ENCODE results near the gene FAAP100. TPM values are rescaled to one million over a fixed set of nuclear protein-coding genes. Genes with fewer than 3 reads are reported as not detected.
"Not testable (repeated sequence)": the region's sequence is repeated elsewhere in the genome, so short reads cannot be mapped to it uniquely, and the experiment has no call there.

The FAAP100 gene, protein sequence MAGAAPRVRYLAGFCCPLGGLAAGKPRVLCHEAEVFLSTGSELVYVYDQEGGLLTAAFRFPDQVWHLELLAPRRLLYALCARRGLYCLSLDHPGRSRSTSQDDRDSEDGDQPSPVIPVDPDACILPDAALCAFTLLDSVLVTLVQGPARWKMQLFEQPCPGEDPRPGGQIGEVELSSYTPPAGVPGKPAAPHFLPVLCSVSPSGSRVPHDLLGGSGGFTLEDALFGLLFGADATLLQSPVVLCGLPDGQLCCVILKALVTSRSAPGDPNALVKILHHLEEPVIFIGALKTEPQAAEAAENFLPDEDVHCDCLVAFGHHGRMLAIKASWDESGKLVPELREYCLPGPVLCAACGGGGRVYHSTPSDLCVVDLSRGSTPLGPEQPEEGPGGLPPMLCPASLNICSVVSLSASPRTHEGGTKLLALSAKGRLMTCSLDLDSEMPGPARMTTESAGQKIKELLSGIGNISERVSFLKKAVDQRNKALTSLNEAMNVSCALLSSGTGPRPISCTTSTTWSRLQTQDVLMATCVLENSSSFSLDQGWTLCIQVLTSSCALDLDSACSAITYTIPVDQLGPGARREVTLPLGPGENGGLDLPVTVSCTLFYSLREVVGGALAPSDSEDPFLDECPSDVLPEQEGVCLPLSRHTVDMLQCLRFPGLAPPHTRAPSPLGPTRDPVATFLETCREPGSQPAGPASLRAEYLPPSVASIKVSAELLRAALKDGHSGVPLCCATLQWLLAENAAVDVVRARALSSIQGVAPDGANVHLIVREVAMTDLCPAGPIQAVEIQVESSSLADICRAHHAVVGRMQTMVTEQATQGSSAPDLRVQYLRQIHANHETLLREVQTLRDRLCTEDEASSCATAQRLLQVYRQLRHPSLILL
- 10 to 100 TPM; 30.8 to 42.1 TPM for total RNA-seq

DNA sequence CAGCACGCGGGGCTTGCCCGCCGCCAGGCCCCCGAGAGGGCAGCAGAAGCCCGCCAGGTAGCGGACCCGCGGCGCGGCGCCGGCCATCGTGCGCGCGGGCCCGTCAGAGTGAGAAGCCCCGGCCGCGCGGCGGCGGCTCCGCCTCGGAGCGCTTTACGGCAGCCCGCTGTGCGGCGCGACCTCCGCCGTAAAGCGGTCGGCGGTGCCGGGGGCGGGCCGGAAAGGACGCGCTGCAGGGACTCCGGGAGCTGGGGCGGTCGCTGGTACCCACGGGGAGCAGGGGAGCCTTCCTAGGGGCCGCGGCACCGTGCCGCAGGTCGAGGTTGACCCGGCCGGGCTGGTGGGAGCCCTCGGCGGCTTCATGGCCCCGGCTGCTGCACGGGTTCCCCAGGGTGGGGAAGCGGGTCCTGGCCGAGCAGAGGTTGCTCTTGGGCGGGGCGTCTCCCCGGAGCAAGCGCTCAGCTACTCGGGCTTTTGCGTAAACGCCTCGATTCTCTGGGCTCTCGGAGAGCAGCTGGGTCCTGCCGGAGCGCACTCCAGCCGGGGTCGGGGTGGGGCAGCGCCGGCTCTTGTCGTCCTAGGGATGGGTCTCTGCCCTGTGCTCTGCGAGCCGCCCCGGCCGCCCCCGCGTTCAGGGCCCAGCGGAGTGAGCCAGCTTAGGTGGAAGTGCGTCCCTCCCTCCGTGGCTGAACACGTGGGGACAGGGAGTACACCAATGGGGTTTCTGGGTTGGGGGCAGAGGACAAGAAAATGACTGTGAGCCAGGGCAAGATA lies at the start of gene FAAP100:
FAAP100 (minus strand) TSS at position 110 of the 774 bp plus-strand sequence; CDS start at position 87, 23 bp downstream.
- DNase-seq, result peak; percentile 76
- ChIA-PET POLR2A (no interaction called here), CTCF (interaction anchor here (1.1 to 1.4 kb wide), 5 partner anchors 9 to 34 kb away, joined by 3 to 5 read pairs (median 4); no protein-coding TSS in a partner anchor)
- peak within 1 kb of the TSS; percentile 87 for H3K4me3 Mint-ChIP-seq
- peaks cover 12% of the 10 kb centered on the region for H3K36me3 Mint-ChIP-seq (ENCODE audit: low read depth)
- no peaks in the 10 kb centered on the region for H3K27me3 Mint-ChIP-seq
- no peaks in the 10 kb centered on the region for H3K9me3 Mint-ChIP-seq
- H3K27ac Mint-ChIP-seq, result peak within 1 kb of the TSS; percentile 92
- H3K4me1 Mint-ChIP-seq, result peaks cover 35% of the 10 kb centered on the region

DNA sequence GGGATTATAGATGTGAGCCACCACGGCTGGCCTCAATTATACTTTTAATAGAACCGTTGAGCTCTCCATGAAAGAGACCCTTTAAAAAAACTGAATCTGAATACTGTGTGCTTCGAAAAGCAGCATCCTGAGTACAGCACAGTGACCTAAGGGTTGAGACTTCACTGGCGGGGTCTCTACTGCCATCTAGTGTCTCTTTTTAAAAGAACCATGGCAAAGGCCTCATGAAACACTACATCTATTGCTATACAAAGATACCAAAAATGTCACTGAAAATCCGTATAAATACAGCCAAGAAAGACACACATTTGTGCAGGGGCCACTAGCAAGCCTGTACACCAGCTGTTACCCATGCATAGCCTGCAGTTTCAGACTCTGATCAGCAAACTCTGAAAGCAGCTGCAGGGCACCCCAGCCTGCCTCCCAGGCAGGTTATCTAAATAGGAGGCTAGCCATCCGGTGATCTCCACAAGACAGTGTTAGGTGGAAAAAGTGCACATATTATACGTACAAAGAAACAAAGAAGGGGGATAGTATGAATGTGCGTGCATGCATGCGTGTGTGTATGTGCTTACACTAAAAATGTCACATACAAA lies 49.5 kb upstream of the FAAP100 start:
- peaks cover 36% of the 10 kb centered on the region for H3K36me3 Mint-ChIP-seq (ENCODE audit: low read depth)
- peak; percentile 63 for DNase-seq
- no peaks in the 10 kb centered on the region for H3K27me3 Mint-ChIP-seq
- peaks cover 10% of the 10 kb centered on the region for H3K4me1 Mint-ChIP-seq
- ChIA-PET CTCF (interaction anchor here (0.7 to 1.5 kb wide), 3 partner anchors 22 to 88 kb away, joined by 3 to 6 read pairs (median 4); no protein-coding TSS in a partner anchor), POLR2A (interaction anchor here (0.6 kb wide), 1 partner anchor 465 kb away, joined by 5 read pairs; no protein-coding TSS in a partner anchor)
- H3K27ac Mint-ChIP-seq, result no peak overlapping the region
- H3K4me3 Mint-ChIP-seq, result no peak overlapping the region
- no peaks in the 10 kb centered on the region for H3K9me3 Mint-ChIP-seq

DNA sequence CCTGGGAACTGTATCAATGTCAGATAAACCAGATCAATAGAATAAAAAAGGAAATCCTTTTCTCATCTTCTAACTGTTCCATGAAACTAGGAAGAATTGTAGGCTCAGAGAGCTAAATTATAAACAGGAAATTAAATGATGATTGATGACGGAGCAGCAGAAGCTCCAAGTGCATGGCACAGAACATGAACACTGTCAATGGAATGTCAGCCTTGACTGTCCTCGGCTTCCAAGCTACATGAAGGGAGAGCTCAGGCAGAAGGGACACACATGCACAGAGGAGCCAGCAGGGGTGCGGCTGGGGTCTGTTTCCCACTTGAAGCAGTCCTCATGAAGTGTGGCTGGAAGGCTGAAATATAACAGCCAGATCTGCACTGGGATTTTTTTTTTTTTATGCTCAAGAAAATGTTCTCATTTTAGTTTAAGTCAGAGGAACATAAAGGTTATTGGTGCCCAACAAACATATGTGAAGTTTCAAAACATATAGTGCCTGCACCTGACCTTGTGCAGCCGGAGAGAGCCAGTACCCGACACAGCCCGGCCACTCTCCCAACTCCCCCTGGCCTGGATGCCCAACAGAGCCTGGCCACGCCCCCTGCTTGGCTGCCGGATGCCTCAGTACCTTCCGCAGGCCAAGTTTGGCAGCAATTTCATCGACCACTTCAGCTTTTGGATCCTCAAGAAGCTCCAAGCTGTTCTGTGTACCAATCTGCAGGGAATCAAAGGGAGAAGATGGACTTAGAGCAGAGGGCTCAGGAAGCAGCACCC lies 47.8 kb upstream of the FAAP100 start:
- CTCF ChIA-PET, result interaction anchor here (0.6 kb wide), 1 partner anchor 1162 kb away, joined by 3 read pairs; no protein-coding TSS in a partner anchor
- Mint-ChIP-seq H3K27me3 (no peaks in the 10 kb centered on the region), H3K4me3 (no peak overlapping the region), H3K27ac (no peak overlapping the region), H3K4me1 (peaks cover 10% of the 10 kb centered on the region), H3K36me3 (ENCODE audit: low read depth) (peaks cover 36% of the 10 kb centered on the region), H3K9me3 (no peaks in the 10 kb centered on the region)
- POLR2A ChIA-PET, result no interaction called here
- DNase-seq, result no peak

DNA sequence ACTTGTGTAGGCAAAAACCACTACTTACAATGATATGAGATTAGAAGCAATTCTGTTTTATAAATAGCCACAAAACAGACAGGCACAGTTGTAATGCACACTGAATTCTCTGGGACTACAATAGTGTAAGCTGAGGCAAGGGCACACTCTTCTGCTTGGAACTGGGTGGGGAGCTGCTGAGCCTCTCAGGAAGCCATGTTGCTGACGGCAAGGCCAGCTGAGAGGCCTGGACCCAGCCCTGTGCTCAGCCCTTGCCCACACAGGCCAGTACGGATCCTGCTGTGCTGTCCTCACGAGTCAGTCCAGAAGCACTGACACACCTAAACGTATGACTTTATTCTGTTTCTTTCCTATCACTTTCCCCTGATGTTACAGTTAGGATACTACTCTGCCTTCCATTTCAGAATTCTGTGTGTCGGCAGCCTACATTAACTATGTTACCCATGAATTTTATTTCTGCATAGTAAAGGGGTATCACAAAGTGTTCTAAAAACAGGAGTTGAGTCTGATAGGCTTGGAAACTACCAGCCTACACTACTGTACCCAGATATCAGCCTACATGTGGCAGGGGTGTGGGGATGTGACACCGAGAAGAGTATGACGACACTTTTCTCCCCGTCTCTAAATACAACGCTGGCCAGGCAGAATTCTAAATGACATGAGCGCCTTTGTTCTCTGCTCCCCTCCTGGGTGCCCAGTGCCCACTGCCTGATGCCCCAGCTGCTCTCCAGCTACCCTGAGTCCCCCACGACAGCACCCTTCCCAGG lies 41.1 kb upstream of the FAAP100 start:
- ChIA-PET CTCF (no interaction called here), POLR2A (no interaction called here)
- no peaks in the 10 kb centered on the region for H3K9me3 Mint-ChIP-seq
- H3K4me3 Mint-ChIP-seq, result no peak overlapping the region
- H3K36me3 Mint-ChIP-seq (ENCODE audit: low read depth), result peaks cover 25% of the 10 kb centered on the region
- peaks cover 3% of the 10 kb centered on the region for H3K4me1 Mint-ChIP-seq
- no peak overlapping the region for H3K27ac Mint-ChIP-seq
- DNase-seq, result no peak
- no peaks in the 10 kb centered on the region for H3K27me3 Mint-ChIP-seq

DNA sequence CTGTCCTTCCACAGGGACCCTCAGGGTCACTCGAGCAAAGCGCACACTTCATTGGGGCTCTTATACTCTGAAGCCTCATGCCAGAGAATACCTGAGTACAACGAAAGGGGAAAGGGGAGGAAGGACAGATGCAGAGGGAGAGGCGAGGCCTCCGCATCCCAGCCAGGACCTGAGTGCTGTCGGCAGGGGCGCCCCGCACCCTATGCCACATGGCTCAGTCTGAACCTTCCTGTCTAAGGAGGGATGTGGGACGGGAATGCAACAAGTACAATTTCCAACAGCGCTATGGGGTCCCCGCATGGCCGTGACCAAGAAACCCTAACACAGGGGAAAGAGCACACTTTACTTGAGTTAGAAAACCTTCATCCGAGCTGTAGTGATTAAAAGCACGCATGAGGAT lies 39.8 kb upstream of the FAAP100 start:
- H3K4me1 Mint-ChIP-seq, result no peaks in the 10 kb centered on the region
- H3K27me3 Mint-ChIP-seq, result no peaks in the 10 kb centered on the region
- H3K4me3 Mint-ChIP-seq, result no peak overlapping the region
- peaks cover 29% of the 10 kb centered on the region for H3K36me3 Mint-ChIP-seq (ENCODE audit: low read depth)
- no peak for DNase-seq
- POLR2A ChIA-PET, result no interaction called here
- H3K9me3 Mint-ChIP-seq, result no peaks in the 10 kb centered on the region
- no peak overlapping the region for H3K27ac Mint-ChIP-seq
- CTCF ChIA-PET, result no interaction called here

DNA sequence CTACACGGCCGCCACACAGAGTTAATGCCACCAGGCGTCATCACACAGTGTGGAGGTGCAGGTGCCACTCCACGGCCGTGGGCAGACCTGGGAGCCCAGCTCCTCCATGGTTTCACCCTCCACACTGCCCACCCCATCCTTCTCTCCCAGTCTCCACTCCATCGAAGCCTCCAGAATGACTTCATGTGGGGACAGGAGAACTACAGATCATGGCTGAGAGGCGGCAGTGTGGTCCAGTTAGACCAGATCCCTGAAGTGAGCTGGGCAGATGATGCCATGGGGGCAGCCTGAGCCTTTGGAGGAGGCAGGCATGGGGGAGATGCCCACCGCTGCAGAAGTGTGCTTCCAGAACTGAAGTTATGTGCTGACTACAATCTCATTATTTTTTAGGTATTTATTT lies 38.0 kb upstream of the FAAP100 start:
- Mint-ChIP-seq H3K4me1 (no peaks in the 10 kb centered on the region), H3K27me3 (no peaks in the 10 kb centered on the region), H3K27ac (no peak overlapping the region), H3K4me3 (no peak overlapping the region), H3K36me3 (ENCODE audit: low read depth) (peaks cover 37% of the 10 kb centered on the region), H3K9me3 (no peaks in the 10 kb centered on the region)
- ChIA-PET POLR2A (no interaction called here), CTCF (no interaction called here)
- no peak for DNase-seq

DNA sequence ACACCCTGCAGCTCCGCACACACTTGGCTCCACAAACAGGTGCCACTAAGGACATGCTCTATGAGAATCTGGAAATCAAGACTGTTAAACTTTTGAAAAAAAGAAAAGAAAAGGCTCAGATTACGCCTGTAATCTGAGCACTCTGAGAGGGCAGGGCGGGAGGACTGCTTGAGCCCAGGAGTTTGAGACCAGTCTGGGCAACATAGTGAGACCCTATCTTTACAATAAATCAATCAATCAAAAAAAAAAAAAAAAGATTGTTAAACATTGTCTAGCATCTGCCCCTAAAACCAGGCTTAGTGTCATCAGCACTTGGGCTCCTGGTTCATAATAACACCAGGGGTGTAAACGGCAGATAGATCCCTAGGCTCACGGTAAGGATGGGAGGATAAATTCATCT lies 37.5 kb upstream of the FAAP100 start:
- no peak overlapping the region for H3K27ac Mint-ChIP-seq
- DNase-seq, result no peak
- peaks cover 37% of the 10 kb centered on the region for H3K36me3 Mint-ChIP-seq (ENCODE audit: low read depth)
- ChIA-PET CTCF (no interaction called here), POLR2A (no interaction called here)
- no peaks in the 10 kb centered on the region for H3K9me3 Mint-ChIP-seq
- no peaks in the 10 kb centered on the region for H3K27me3 Mint-ChIP-seq
- H3K4me1 Mint-ChIP-seq, result no peaks in the 10 kb centered on the region
- no peak overlapping the region for H3K4me3 Mint-ChIP-seq

DNA sequence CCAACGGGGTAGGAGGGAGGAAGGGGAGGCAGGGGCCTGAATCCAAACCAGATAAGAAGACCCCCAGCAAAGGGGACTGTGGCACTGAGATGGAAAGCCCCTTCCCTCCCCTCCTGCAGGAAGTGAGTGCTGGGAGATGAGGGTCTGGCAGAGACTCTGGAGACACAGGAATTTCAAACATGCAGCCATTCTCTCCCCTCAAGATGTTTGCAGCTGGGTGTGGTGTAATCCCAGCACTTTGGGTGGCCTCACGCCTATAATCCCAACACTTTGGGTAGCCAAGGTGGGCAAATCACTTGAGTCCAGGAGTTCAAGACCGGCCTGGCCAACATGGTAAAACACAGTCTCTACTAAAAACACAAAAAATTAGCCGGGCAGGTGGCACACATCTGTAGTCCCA lies 33.9 kb upstream of the FAAP100 start:
- Mint-ChIP-seq H3K4me1 (no peaks in the 10 kb centered on the region), H3K27ac (no peak overlapping the region), H3K9me3 (no peaks in the 10 kb centered on the region), H3K27me3 (no peaks in the 10 kb centered on the region), H3K36me3 (ENCODE audit: low read depth) (peaks cover 35% of the 10 kb centered on the region), H3K4me3 (no peak overlapping the region)
- POLR2A ChIA-PET, result no interaction called here
- DNase-seq, result no peak
- CTCF ChIA-PET, result interaction anchor here (1.1 kb wide), 1 partner anchor 27 kb away, joined by 3 read pairs; no protein-coding TSS in a partner anchor

DNA sequence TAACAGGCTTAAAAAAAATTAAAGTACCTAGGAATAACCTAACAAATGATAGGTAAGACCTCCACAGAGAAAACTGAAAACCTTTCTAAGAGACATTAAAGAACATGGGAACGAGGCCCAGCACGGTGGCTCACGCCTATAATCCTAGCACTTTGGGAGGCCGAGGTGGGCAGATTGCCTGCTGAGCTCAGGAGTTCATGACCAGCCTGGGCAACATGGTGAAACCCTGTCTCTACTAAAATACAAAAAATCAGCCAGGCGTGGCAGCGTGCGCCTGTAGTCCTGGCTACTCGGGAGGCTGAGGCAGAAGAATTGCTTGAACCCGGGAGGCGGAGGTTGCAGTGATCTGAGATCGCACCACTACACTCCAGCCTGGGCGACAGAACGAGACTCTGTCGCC lies 32.6 kb upstream of the FAAP100 start:
- H3K36me3 Mint-ChIP-seq (ENCODE audit: low read depth), result peaks cover 37% of the 10 kb centered on the region
- not testable (repeated sequence) for DNase-seq, H3K27me3 Mint-ChIP-seq, H3K4me1 Mint-ChIP-seq, H3K4me3 Mint-ChIP-seq, H3K9me3 Mint-ChIP-seq, H3K27ac Mint-ChIP-seq
- ChIA-PET POLR2A (interaction anchor here (0.6 kb wide), 1 partner anchor 334 kb away, joined by 7 read pairs; no protein-coding TSS in a partner anchor), CTCF (interaction anchor here (0.6 kb wide), 1 partner anchor 1294 kb away, joined by 4 read pairs; no protein-coding TSS in a partner anchor)

DNA sequence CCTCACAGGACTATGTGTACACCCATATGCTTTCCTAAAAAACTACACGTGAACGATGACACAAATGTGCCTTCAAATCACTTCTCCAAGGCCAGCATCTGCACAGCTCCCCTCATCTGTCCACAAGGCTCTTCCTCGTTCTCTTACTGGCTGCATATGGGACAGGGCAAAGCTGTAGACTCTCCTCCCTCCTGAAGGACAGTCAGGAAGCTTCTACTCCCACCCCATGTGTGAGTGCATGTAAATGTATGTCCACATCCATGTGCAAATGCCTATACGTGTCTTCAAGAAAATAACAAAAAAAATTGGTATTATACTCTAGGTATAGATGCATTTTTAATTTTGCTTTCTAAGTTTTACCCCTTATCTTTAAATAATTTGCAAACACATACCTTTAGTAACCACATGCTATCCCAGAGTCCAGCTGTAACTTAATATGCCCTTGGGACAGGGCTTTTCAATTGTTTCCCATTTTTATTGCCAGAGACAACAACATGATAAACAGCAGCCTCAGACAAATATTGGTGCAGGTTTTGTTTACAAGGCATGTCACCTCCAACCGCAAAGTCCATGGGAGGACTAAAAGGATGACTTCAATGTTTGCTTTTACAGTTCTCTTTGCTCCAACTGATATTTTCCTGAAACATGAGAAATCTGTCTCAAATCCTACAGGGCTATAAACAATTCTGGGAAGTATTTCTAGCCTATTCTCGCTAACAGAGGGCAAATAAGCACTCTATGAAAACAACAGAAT lies 31.6 kb upstream of the FAAP100 start:
- ChIA-PET CTCF (interaction anchor here (0.6 kb wide), 1 partner anchor 1293 kb away, joined by 4 read pairs; no protein-coding TSS in a partner anchor), POLR2A (no interaction called here)
- Mint-ChIP-seq H3K27ac (no peak overlapping the region), H3K27me3 (no peaks in the 10 kb centered on the region), H3K4me1 (peaks cover 8% of the 10 kb centered on the region), H3K9me3 (no peaks in the 10 kb centered on the region), H3K36me3 (ENCODE audit: low read depth) (peaks cover 39% of the 10 kb centered on the region), H3K4me3 (no peak overlapping the region)
- no peak for DNase-seq
